ENCODE measurements around the gene ADD3.

ADD3 gene

GRCh38 chr10:110174816-110175215 is 167.0 kb downstream of the ADD3 start:
- no peaks in the 10 kb centered on the region; the same call in 1 of the 2 replicates for H3K27me3 ChIP-seq (replicated peaks; ENCODE audit: control insufficient read depth, insufficient read depth, low read length)
- no peaks in the 10 kb centered on the region for H3K36me3 ChIP-seq (ENCODE audit: control insufficient read depth, insufficient read depth, low read length)
- no peak for DNase-seq (ENCODE audit: extremely low read depth, insufficient read length)
- TF ChIP-seq CTCF (IDR thresholded peaks at IDR 0.05; ENCODE audit: insufficient read depth, low read length, poor library complexity, severe bottlenecking) = no peak
- no peak overlapping the region for H3K4me3 ChIP-seq (replicated peaks; ENCODE audit: low read depth, low read length)

DNA sequence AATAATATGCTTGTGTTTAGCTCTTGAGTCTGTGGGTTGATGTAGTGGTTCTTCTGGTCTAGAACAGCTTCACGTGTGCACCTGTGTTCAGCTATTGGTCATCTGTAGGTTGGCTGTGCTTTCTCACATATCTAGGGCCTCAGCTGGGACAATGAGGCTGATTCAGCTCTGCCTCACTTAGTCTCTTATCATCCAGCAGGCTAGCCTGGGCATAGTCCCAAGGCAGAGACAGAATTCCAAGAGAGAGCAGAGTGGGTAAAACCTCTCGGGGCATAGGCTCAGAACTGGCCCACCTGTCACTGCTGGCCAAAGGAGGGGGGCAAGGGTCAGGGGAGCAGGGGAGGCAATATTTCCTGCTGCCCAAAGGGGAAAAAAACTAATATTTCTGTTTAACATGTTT is 167.6 kb downstream of the ADD3 start:
- Histone ChIP-seq H3K4me3 (replicated peaks; ENCODE audit: low read depth, low read length) (no peak overlapping the region), H3K27me3 (replicated peaks; ENCODE audit: control insufficient read depth, insufficient read depth, low read length) (no peaks in the 10 kb centered on the region; the same call in 1 of the 2 replicates), H3K36me3 (ENCODE audit: control insufficient read depth, insufficient read depth, low read length) (no peaks in the 10 kb centered on the region)
- no peak for TF ChIP-seq CTCF (IDR thresholded peaks at IDR 0.05; ENCODE audit: insufficient read depth, low read length, poor library complexity, severe bottlenecking)
- no peak for DNase-seq (ENCODE audit: extremely low read depth, insufficient read length)

- H3K27me3 ChIP-seq (replicated peaks; ENCODE audit: control insufficient read depth, insufficient read depth, low read length) = no peaks in the 10 kb centered on the region; the same call in 1 of the 2 replicates
- H3K36me3 ChIP-seq (ENCODE audit: control insufficient read depth, insufficient read depth, low read length) = no peaks in the 10 kb centered on the region
- no peak overlapping the region for H3K4me3 ChIP-seq (replicated peaks; ENCODE audit: low read depth, low read length)
- no peak for DNase-seq (ENCODE audit: extremely low read depth, insufficient read length)
- TF ChIP-seq CTCF (IDR thresholded peaks at IDR 0.05; ENCODE audit: insufficient read depth, low read length, poor library complexity, severe bottlenecking) = no peak
These were observed 168.6 kb downstream of the ADD3 start for GRCh38 chr10:110176141-110177030.

- Histone ChIP-seq H3K36me3 (ENCODE audit: control insufficient read depth, insufficient read depth, low read length) (no peaks in the 10 kb centered on the region), H3K27me3 (replicated peaks; ENCODE audit: control insufficient read depth, insufficient read depth, low read length) (no peaks in the 10 kb centered on the region; the same call in 1 of the 2 replicates), H3K4me3 (replicated peaks; ENCODE audit: low read depth, low read length) (no peak overlapping the region)
- TF ChIP-seq CTCF (IDR thresholded peaks at IDR 0.05; ENCODE audit: insufficient read depth, low read length, poor library complexity, severe bottlenecking) = no peak
- no peak for DNase-seq (ENCODE audit: extremely low read depth, insufficient read length)
These were observed 171.4 kb downstream of the ADD3 start for GRCh38 chr10:110179220-110179619.

DNA sequence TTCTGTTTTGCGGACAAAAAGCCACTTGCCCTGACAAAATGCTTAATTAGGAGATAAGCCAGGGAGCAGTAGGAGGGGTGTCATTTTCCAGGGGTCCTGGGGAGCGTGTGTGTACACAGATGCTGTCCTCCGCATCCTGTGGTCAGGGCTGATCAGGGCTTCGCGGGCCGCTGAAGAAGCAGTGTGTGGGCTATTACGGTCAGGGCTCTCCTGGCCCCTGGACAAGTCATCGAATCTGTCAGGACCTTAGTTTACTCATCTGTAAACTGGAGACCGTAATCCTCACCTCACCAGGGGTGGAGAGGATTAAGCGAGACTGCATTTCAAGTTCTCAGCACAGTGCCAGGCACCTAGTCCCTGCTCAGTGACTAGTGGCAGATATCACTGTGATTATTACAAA is 173.7 kb downstream of the ADD3 start:
- TF ChIP-seq CTCF (IDR thresholded peaks at IDR 0.05; ENCODE audit: insufficient read depth, low read length, poor library complexity, severe bottlenecking) = no peak
- H3K27me3 ChIP-seq (replicated peaks; ENCODE audit: control insufficient read depth, insufficient read depth, low read length) = no peaks in the 10 kb centered on the region; the same call in 1 of the 2 replicates
- no peak overlapping the region for H3K4me3 ChIP-seq (replicated peaks; ENCODE audit: low read depth, low read length)
- H3K36me3 ChIP-seq (ENCODE audit: control insufficient read depth, insufficient read depth, low read length) = no peaks in the 10 kb centered on the region
- DNase-seq (ENCODE audit: extremely low read depth, insufficient read length) = no peak

Data from GM06990 (cell line).